ENCODE results near the gene USP4.

GRCh38 chr3:49333916-49334633 is 5.8 kb downstream of the USP4 start:
- TF ChIP-seq POLR2A (IDR thresholded peaks at IDR 0.05) (no peak), CTCF (IDR thresholded peaks at IDR 0.05 in 4 of 5, conservative IDR thresholded peaks at IDR 0.05 in 1 of 5) (no peak)

All from gastrocnemius medialis (tissue), 4 donors.